GM19395 (cell line): ENCODE measurements around the gene SPECC1L.

Source experiments
- ATAC-seq: cut with Tn5 transposase; IDR thresholded peaks from one replicate; pipeline ENCODE4 v1.9.1; 2021; ENCODE audit warnings: mild to moderate bottlenecking, moderate library complexity; ENCODE audit not compliant: unreplicated experiment

SPECC1L gene

DNA sequence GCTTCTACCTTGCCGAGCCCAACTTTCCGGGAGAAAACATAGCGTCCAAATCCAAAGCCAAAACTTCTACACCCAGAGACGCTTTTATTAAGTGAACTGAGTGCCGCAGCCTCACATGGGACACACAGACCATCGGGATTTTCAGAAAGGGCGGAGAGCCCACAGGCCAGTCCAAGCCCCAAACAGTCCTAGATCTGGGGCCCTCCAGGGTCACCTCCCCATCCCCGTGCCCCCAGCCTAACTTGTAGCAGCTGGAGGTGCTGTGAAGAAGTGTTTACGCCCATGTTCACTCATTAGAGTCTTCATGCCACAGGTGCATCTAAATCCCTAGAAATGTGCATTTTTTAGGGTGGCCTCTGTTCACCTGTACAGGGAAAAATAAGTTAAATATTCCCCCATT is 142.6 kb downstream of the SPECC1L start:
- no peak for ATAC-seq

DNA sequence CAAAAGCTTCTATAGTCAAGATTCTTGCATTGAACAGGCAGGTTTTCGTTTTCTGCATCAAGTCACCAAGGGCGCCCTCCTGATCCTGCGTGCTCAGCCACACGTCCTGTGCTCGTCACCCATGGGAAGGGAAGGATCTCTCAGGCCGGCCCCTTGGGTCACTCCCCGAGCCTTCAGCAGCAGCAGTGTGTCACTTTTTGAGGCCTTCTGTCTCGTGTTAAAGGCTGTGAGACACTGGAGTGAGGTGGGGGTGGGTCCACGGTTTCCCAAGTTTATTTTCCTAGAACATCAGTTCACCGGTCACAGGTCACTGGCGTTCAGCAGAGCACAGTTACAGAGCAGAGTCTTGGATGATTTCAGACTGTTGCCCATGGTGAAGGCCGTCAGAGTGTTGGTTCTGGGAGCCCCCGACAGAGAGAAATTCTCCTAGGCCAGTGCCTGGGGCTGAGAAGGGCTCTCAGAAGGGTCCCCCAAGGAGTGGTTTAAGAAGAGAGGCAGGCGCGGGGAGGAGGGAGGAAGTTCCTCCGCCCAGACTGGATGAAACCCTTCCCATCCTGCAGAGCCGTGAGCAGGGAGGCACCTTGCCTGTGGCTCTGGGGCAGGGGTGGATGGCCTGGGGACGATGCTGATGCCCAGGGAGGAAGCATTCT is 143.2 kb downstream of the SPECC1L start:
- no peak for ATAC-seq

- no peak for ATAC-seq
Measured at GRCh38 chr22:24414523-24414922, 143.9 kb downstream of the SPECC1L start.

- no peak for ATAC-seq
Measured at GRCh38 chr22:24414984-24415945, 144.6 kb downstream of the SPECC1L start.

DNA sequence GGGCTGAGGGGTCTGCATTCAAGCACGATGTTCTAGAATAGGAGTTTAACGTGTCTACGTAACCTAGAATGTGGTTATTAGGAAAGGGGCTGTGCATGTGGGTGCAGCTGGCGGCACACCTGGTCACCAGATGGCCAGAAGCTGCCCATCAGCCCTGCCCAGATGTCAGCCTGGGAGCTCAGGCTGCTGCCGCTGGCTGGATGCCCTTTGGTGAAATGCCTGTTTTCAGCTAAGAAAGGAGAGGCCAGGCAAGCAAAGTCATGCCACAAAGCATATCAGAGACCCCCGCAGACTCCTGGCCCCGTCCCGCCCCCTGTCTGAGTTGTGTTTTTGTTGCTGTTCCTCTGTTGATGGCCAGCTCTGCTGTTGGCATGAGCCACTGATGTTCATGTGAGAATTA is 145.5 kb downstream of the SPECC1L start:
- ATAC-seq: no peak

DNA sequence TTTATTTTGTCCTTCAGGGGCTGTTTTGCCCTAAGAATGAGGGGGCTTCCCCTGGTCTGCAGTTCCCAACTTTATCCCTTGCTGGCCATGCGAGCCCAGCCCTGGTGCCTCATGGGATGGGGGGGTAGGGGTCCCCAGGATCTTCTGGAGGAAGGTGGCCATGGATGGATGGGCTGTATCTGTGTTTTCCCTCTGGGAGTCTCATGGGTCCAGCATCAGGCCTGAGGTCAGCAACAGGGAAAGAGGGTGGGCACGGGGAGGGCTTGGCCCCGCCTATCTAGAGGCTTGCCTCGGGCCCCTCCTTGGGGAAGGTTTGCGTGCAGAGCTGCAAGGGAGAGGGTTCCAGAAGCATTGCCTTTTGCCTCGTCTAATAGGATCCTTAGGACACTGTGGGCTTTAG is 146.0 kb downstream of the SPECC1L start:
- ATAC-seq: no peak

GRCh38 chr22:24417200-24417599 is 146.6 kb downstream of the SPECC1L start:
- ATAC-seq: no peak

GRCh38 chr22:24417901-24418641 is 147.4 kb downstream of the SPECC1L start:
- no peak for ATAC-seq

DNA sequence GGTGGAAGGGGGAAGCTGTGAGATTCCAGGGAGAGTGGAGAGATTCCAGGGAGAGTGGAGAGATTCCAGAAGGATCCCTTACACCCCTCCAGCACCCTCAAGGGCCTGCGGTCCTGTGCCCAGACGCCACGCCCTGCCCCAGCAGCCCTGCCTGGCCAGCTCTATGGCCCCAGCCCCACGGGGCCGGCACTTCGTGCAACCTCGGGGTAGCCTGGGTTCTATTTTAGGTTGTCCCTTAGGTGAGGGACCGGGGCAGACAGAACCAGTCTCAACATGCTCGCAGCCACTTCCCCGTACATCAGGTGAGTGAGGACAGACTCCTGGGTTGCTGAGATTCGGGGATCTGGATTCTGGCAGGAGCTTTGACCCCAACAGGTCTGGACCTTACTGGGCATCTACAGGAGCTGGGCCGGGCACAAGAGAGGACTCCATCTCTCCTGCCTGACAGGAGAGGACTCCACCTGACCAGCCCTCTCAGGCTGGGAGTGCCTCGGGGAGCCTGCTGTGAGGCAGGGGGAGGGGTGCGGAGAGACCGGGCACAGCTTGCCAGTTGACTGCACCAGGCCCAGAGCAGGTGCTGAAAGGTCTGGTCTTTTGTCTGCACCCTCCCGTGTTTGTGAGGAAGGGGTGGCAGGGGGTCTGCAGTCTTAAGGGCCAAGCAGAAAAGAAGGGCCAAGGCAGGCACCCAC is 148.3 kb downstream of the SPECC1L start:
- ATAC-seq: no peak

DNA sequence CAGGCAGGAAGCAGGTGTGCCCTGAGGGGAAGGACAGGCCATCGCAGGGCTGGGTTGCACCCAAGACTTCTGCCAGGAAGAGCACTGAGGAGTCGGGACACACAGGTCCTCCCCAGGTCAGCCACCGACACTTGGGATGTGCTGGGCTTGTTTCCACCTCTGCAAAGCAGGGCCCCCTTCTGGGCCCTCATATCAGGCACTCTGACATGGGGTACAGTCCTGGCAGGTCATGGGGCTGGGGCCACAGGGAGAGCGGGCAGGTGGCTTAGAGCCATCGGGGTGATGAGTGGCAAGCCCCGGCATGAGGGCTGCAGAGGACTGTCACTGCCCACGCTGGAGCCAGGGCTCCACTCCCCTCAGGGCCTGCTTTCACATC is 148.8 kb downstream of the SPECC1L start:
- no peak for ATAC-seq

- ATAC-seq: no peak
Measured at GRCh38 chr22:24420072-24420976, 149.7 kb downstream of the SPECC1L start.

DNA sequence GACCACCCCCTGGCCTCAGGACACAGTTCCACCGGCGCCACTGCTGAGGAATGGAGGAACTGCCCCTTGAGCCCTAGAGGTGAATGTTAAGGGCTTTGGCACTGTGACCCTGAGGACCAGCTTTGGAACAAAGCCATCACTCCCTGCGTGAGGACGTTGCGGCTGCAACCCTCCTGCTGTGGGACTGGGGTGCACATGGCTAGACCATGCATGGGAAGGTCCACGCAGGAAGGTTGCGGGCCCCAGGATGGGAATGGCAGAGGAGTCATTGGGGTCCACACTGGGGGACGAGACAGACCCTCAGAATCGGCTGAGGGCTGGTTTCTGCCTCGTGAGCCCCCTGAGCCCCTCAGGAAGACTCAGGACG is 150.3 kb downstream of the SPECC1L start:
- ATAC-seq: no peak

DNA sequence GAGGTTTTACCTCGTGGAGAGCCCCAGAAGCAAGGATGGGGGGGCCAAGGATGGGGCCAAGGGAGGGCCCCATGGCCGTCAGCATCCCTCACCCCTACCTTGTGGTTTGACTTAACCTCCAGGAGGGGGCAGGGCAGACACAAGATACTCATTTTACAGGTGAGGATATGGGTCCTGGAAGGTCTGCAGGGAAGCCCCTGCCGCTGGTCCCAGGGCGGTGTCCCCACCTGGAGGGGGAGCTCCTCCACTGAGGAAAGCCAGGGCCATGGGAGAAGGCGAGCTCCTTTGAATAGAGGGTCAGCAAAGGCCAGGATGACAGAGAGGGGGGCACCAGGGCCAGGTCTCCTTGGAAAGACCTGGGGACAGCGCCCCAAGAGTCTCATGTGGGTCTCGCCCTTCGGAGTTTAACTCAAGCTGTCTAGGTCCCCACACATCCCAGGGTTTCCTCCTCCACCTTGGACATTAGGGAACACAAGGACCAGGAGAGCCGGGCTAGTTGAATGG is 150.8 kb downstream of the SPECC1L start:
- ATAC-seq: no peak

DNA sequence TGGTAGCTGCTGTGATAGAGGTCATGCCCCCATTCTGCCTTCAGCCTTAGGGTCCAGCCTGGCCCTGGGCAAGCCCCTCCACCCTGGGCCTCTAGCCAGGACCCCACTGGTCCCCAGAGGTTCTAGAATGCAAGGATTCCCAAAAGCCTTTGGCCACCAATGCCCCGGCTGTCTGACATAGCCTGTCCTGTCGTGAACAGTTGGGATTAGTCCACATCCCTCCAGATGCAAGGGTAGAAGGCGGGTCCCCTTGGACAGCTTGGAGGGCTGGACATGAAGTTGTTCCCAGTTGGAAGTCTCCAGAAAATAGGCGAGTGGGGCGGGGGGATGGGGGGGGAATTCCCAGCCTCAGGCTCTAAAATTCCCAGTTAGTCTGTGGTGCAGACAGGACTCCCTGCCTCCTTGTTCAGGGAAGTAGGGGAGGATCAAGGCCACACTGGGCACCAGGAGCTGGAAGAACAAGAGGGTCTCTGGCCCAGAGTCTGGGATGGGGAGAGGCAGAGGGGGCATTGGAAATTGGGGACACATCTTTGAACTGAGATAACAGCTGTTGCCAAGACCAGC is 151.6 kb downstream of the SPECC1L start:
- no peak for ATAC-seq

GRCh38 chr22:24423519-24424000 is 152.9 kb downstream of the SPECC1L start:
- ATAC-seq: no peak

- ATAC-seq: no peak
Measured at GRCh38 chr22:24424001-24424900, 153.6 kb downstream of the SPECC1L start.

- ATAC-seq: no peak
Measured at GRCh38 chr22:24424901-24425775, 154.5 kb downstream of the SPECC1L start.
